Smooth muscle cell (in vitro differentiated cells): ENCODE data around the gene COL15A1. TPM values are rescaled to one million over a fixed set of nuclear protein-coding genes. Genes with fewer than 3 reads are reported as not detected.
"Not testable (repeated sequence)": the region's sequence is repeated elsewhere in the genome, so short reads cannot be mapped to it uniquely, and the experiment has no call there.

Source experiments
- DNase-seq: peaks from one replicate; lab custom pipeline; 2025; ENCODE audit not compliant: unreplicated experiment; lab: John Stamatoyannopoulos, UW
- H2AFZ ChIP-seq: fragments of 200-600 bp; sonication (generic); 2 replicates; pipeline ENCODE4 v1.6.0; 2016; ENCODE audit warnings: antibody characterized with exemption, low read depth, mild to moderate bottlenecking
- H3F3A ChIP-seq: fragments of 200-600 bp; sonication (generic); 2 replicates; pipeline ENCODE4 v1.6.0; 2017; ENCODE audit warnings: antibody characterized with exemption, low read depth
- H3K27ac ChIP-seq: fragments of 200-600 bp; sonication (generic); 2 replicates; pipeline ENCODE4 v1.5.1; 2016; ENCODE audit warnings: low read depth, mild to moderate bottlenecking
- H3K27me3 ChIP-seq: fragments of 200-600 bp; sonication (generic); 2 replicates; pipeline ENCODE4 v1.6.1; 2016; ENCODE audit warnings: low read depth, mild to moderate bottlenecking
- H3K36me3 ChIP-seq: fragments of 200-600 bp; sonication (generic); 2 replicates; pipeline ENCODE4 v1.5.1; 2016; ENCODE audit warnings: low read depth
- H3K4me1 ChIP-seq: fragments of 200-600 bp; sonication (generic); 2 replicates; pipeline ENCODE4 v1.5.1; 2016; ENCODE audit warnings: low read depth
- H3K4me2 ChIP-seq: fragments of 200-600 bp; sonication (generic); 2 replicates; pipeline ENCODE4 v1.6.0; 2016; ENCODE audit warnings: mild to moderate bottlenecking
- H3K4me3 ChIP-seq: fragments of 200-600 bp; sonication (generic); 2 replicates; pipeline ENCODE4 v1.5.1; 2016; ENCODE audit warnings: mild to moderate bottlenecking
- H3K79me2 ChIP-seq: fragments of 200-600 bp; sonication (generic); 2 replicates; pipeline ENCODE4 v1.6.0; 2016; ENCODE audit warnings: low read depth, mild to moderate bottlenecking
- H3K9ac ChIP-seq: fragments of 200-600 bp; sonication (generic); 2 replicates; pipeline ENCODE4 v1.6.0; 2016; ENCODE audit warnings: low read depth
- H3K9me3 ChIP-seq: fragments of 200-600 bp; sonication (generic); replicated peaks from 2 replicates; pipeline ENCODE4 v1.5.1; 2016; ENCODE audit warnings: low read depth
- H4K20me1 ChIP-seq: fragments of 200-600 bp; sonication (generic); 2 replicates; pipeline ENCODE4 v1.6.0; 2016; ENCODE audit warnings: low read depth
- WGBS: methylation state at CpG from one replicate; pipeline ENCODE4 v1.1.7; 2016; ENCODE audit warnings: low lambda C conversion rate; 5-methylcytosine and 5-hydroxymethylcytosine counted together
- polyA plus RNA-seq: library from polyadenylated mRNA; unstranded; fragments of >200 nt; fragmentation: Nextera tagmentation; extraction: Ambion mirVana; gene quantifications from 2 replicates; pipeline ENCODE4 v1.2.1, GENCODE V29; 2016
- total RNA-seq: library from RNA; depleted of rRNA; stranded (reverse); fragments of >200 nt; gene quantifications from 2 replicates; pipeline ENCODE4 v1.2.3, GENCODE V29; 2014
- TF ChIP-seq, protein P1 (sequence below): fragments of 200-600 bp; sonication (generic); IDR thresholded peaks from 2 replicates; pipeline ENCODE4 v1.5.1; 2017; ENCODE audit warnings: borderline replicate concordance, mild to moderate bottlenecking, antibody characterized with exemption; ENCODE audit not compliant: insufficient read depth, poor library complexity, severe bottlenecking

Gene COL15A1
- total and polyA plus RNA-seq, 2 experiments from 2014 or later, result 222 to 293 TPM

DNA sequence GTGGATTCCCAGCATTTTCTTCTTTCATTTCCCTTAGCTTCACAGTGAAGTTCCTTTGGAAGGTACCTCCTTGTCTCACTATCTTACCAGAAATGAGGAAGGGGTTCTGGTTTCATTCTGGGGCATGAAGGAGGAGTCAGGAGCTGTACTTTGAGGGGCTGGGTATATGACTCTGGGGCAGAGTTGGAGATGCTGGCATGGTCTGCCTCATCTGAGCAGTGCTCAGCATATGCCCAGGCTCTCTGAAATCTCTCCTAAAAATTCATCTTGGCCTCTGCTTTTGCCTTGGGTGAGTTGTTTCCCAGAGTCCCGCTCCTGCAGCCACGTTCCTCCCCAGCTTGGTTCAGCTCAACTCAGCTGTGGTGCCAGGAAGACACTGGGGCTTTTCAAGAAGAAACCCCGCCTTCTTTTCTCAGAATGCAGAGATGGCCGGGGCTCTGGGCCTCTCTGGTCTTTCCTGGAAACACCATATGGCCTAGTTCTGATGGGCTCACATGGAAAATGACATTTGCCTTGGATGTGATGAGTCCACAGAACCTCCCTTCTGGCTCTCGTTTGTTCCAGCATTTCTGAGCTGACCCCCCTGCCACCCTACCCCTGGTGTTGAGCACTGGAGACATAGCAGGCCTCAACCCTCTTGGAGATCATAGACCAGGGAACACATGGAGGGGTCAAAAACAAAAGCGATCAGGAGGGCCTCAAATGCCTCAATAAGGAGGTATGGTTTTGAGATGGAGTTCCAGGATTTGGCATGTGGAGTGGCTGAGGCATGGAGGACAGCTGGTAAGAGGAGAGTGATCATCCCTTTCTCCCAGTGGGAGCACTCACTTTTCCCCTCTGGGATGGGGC lies 149.2 kb downstream of the COL15A1 start:
- Histone ChIP-seq H3K4me1 (peaks cover 10% of the 10 kb centered on the region), H2AFZ (no peak overlapping the region), H3F3A (peaks cover 7% of the 10 kb centered on the region), H3K36me3 (no peaks in the 10 kb centered on the region), H3K9me3 (no peaks in the 10 kb centered on the region), H4K20me1 (no peaks in the 10 kb centered on the region), H3K4me3 (no peak overlapping the region), H3K9ac (no peak overlapping the region), H3K4me2 (no peak overlapping the region), H3K27ac (no peak overlapping the region), H3K27me3 (no peaks in the 10 kb centered on the region), H3K79me2 (no peaks in the 10 kb centered on the region)
- TF ChIP-seq, protein P1, sequence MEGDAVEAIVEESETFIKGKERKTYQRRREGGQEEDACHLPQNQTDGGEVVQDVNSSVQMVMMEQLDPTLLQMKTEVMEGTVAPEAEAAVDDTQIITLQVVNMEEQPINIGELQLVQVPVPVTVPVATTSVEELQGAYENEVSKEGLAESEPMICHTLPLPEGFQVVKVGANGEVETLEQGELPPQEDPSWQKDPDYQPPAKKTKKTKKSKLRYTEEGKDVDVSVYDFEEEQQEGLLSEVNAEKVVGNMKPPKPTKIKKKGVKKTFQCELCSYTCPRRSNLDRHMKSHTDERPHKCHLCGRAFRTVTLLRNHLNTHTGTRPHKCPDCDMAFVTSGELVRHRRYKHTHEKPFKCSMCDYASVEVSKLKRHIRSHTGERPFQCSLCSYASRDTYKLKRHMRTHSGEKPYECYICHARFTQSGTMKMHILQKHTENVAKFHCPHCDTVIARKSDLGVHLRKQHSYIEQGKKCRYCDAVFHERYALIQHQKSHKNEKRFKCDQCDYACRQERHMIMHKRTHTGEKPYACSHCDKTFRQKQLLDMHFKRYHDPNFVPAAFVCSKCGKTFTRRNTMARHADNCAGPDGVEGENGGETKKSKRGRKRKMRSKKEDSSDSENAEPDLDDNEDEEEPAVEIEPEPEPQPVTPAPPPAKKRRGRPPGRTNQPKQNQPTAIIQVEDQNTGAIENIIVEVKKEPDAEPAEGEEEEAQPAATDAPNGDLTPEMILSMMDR, result no peak
- DNase-seq, result no peak
- 74% methylated on average over 6 of the region's 6 CpGs for WGBS

DNA sequence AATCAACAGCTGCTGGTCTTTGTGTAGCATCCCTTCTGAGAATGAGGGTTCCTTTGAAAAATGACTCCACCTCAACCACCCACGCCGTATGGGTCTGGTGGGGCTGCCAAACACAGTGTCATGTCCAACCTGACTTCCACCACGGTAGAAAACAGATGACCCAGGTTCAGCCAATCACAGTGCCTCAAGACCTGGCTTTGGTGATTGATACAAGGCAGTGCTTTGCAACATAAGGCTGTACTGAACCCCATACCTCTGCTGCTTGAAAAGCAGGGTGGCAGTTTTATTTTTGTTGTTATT lies 149.7 kb downstream of the COL15A1 start:
- WGBS, result 95% methylated on average over 3 of the region's 3 CpGs
- TF ChIP-seq, protein P1, result no peak
- H3K4me1 ChIP-seq, result peaks cover 10% of the 10 kb centered on the region
- no peaks in the 10 kb centered on the region for H4K20me1 ChIP-seq
- no peak overlapping the region for H3K4me3 ChIP-seq
- peaks cover 7% of the 10 kb centered on the region for H3F3A ChIP-seq
- no peak overlapping the region for H2AFZ ChIP-seq
- H3K79me2 ChIP-seq, result no peaks in the 10 kb centered on the region
- no peaks in the 10 kb centered on the region for H3K27me3 ChIP-seq
- no peaks in the 10 kb centered on the region for H3K9me3 ChIP-seq
- H3K4me2 ChIP-seq, result no peak overlapping the region
- DNase-seq, result no peak
- no peaks in the 10 kb centered on the region for H3K36me3 ChIP-seq
- no peak overlapping the region for H3K9ac ChIP-seq
- no peak overlapping the region for H3K27ac ChIP-seq

DNA sequence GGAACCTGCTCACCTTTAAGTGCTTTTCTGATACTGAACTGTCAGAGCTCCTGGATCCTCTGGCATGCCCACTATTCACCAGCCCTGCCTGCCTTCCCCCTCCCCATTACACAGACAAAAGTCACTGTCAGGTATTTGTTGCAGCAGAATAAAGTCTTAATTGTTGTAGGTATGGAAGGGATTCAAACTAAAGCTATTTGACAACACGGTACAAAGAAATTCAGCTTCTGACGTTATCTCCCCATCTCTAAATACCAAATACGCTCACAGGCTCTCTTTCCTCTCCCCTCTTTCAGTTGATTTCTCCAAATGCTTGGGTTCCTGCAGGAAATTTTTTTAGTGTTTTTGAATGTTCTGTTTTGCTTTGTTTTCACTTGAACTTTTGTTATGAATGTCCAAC lies 151.9 kb downstream of the COL15A1 start:
- Histone ChIP-seq H3K27ac (no peak overlapping the region), H3K27me3 (no peaks in the 10 kb centered on the region), H3K36me3 (no peaks in the 10 kb centered on the region), H4K20me1 (no peaks in the 10 kb centered on the region), H2AFZ (no peak overlapping the region), H3K9me3 (no peaks in the 10 kb centered on the region), H3K4me3 (no peak overlapping the region), H3K9ac (no peak overlapping the region), H3K79me2 (no peaks in the 10 kb centered on the region), H3F3A (peaks cover 7% of the 10 kb centered on the region), H3K4me1 (peaks cover 10% of the 10 kb centered on the region), H3K4me2 (no peak overlapping the region)
- TF ChIP-seq, protein P1, result no peak
- 62% methylated on average over 3 of the region's 3 CpGs for WGBS
- DNase-seq, result no peak

GRCh38 chr9:99096409-99096808 lies 152.7 kb downstream of the COL15A1 start:
- TF ChIP-seq, protein P1, result no peak
- 89% methylated on average over 3 of the region's 3 CpGs for WGBS
- peaks cover 7% of the 10 kb centered on the region for H3F3A ChIP-seq

DNA sequence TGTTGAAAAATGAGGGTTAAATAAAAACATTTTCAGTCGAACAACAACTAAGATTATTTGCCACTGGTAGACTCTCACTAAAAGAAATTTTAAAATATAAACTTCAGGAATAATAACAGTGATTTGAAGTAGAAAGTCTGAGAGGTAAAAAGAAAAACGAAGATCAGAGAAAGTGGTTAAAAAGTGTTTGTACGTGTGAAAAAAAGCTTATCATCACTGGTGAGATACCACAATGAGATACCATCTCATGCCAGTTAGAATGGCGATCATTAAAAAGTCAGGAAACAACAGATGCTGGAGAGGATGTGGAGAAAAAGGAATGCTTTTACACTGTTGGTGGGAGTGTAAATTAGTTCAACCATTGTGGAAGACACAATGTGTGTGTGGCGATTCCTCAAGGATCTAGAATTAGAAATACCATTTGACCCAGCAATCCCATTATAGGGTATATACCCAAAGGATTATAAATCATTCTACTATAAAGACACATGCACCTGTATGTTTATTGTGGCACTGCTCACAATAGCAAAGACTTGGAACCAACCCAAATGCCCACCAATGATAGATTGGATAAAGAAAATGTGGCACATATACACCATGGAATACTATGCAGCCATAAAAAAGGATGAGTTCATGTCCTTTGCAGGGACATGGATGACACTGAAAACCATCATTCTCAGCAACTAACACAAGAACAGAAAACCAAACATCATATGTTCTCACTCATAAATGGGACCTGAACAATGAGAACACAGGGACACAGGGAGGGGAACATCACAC lies 156.3 kb downstream of the COL15A1 start:
- H3K27me3 ChIP-seq, H3K9ac ChIP-seq, H3K27ac ChIP-seq, DNase-seq, H3K9me3 ChIP-seq, H3K4me3 ChIP-seq, H2AFZ ChIP-seq, H3K79me2 ChIP-seq, H3K36me3 ChIP-seq, H3K4me2 ChIP-seq, H4K20me1 ChIP-seq: not testable (repeated sequence)
- Histone ChIP-seq H3F3A (peaks cover 12% of the 10 kb centered on the region), H3K4me1 (peaks cover 24% of the 10 kb centered on the region)
- WGBS, result 90% methylated on average over 5 of the region's 5 CpGs

More at GRCh38 chr9:99096409-99096808, 152.7 kb downstream of the COL15A1 start:
- H4K20me1 ChIP-seq, result no peaks in the 10 kb centered on the region
- no peaks in the 10 kb centered on the region for H3K36me3 ChIP-seq
- H3K4me1 ChIP-seq, result peaks cover 10% of the 10 kb centered on the region
- H3K4me2 ChIP-seq, result no peak overlapping the region
- no peak overlapping the region for H3K27ac ChIP-seq
- H3K79me2 ChIP-seq, result no peaks in the 10 kb centered on the region
- H3K9me3 ChIP-seq, result no peaks in the 10 kb centered on the region
- H3K4me3 ChIP-seq, result no peak overlapping the region
- H3K27me3 ChIP-seq, result no peaks in the 10 kb centered on the region
- H3K9ac ChIP-seq, result no peak overlapping the region
- no peak for DNase-seq
- H2AFZ ChIP-seq, result no peak overlapping the region
